WTC11 (cell line): Measurements from ENCODE around the gene DBNL. TPM values are rescaled to one million over a fixed set of nuclear protein-coding genes. Genes with fewer than 3 reads are reported as not detected.
A peak's percentile ranks its signal among the peaks of the same experiment; 100 is the strongest.

Experiments
- ATAC-seq: fragments of 200-7000 bp; cut with Tn5 transposase; 2 replicates; pipeline ENCODE4 v1.10.0; 2021; ENCODE audit warnings: mild to moderate bottlenecking, moderate library complexity
- CTCF ChIA-PET: fragments of 300-600 bp; sonication (Branson Sonifier 250); formaldehyde crosslinking; loops from one replicate; lab custom pipeline; 2021; ENCODE audit warnings: antibody characterized with exemption; lab: Charles Lee
- POLR2A ChIA-PET: fragments of 350-600 bp; sonication (Branson Sonifier 250); formaldehyde crosslinking; loops from one replicate; lab custom pipeline; 2021; ENCODE audit warnings: antibody characterized with exemption; lab: Charles Lee
- DNase-seq: peaks from one replicate; pipeline ENCODE4 v3.0.0; 2021; ENCODE audit warnings: low spot score
- H3K27ac Mint-ChIP-seq: 2 replicates; pipeline ENCODE4 v1.8.0; 2021; ENCODE audit warnings: mixed read lengths
- H3K27me3 Mint-ChIP-seq: 2 replicates; pipeline ENCODE4 v1.8.0; 2021; ENCODE audit warnings: low read depth, mild to moderate bottlenecking, moderate library complexity, mixed read lengths
- H3K36me3 Mint-ChIP-seq: 2 replicates; pipeline ENCODE4 v1.8.0; 2021; ENCODE audit warnings: mixed read lengths
- H3K4me1 Mint-ChIP-seq: 2 replicates; pipeline ENCODE4 v1.8.0; 2022; ENCODE audit warnings: mixed read lengths
- H3K4me3 Mint-ChIP-seq: 2 replicates; pipeline ENCODE4 v1.8.0; 2021; ENCODE audit warnings: mild to moderate bottlenecking, moderate library complexity, mixed read lengths
- H3K9me3 Mint-ChIP-seq: 2 replicates; pipeline ENCODE4 v1.8.0; 2021; ENCODE audit warnings: mixed read lengths
- ATF2 ChIP-seq: sonication (generic); formaldehyde crosslinking; IDR thresholded peaks from 2 replicates; pipeline ENCODE4 v1.8.1; 2022; ENCODE audit warnings: low read depth, missing genetic modification reagents, borderline replicate concordance
- ATF6 ChIP-seq: sonication (generic); formaldehyde crosslinking; IDR thresholded peaks from 2 replicates; pipeline ENCODE4 v1.8.1; 2023; ENCODE audit warnings: mild to moderate bottlenecking, missing genetic modification reagents
- CREM ChIP-seq: sonication (generic); formaldehyde crosslinking; IDR thresholded peaks from 2 replicates; pipeline ENCODE4 v1.8.1; 2022; ENCODE audit warnings: mild to moderate bottlenecking, missing genetic modification reagents, moderate library complexity
- E2F1 ChIP-seq: sonication (generic); formaldehyde crosslinking; IDR thresholded peaks from 2 replicates; pipeline ENCODE4 v1.8.0; 2022; ENCODE audit warnings: mild to moderate bottlenecking, missing genetic modification reagents
- EMX1 ChIP-seq: fragments of 250-450 bp; sonication (Bioruptor Pico); IDR thresholded peaks from 2 replicates; pipeline ENCODE4 v1.8.0; 2021; ENCODE audit warnings: mild to moderate bottlenecking
- ESRRA ChIP-seq: sonication (generic); formaldehyde crosslinking; IDR thresholded peaks from 2 replicates; pipeline ENCODE4 v1.8.1; 2022; ENCODE audit warnings: mild to moderate bottlenecking, missing genetic modification reagents, borderline replicate concordance
- ETV6 ChIP-seq: sonication (generic); formaldehyde crosslinking; IDR thresholded peaks from 2 replicates; pipeline ENCODE4 v1.8.1; 2022; ENCODE audit warnings: mild to moderate bottlenecking, missing genetic modification reagents
- FOXP1 ChIP-seq: sonication (generic); formaldehyde crosslinking; IDR thresholded peaks from 2 replicates; pipeline ENCODE4 v1.8.0; 2022; ENCODE audit warnings: missing genetic modification reagents, mild to moderate bottlenecking, moderate library complexity, borderline replicate concordance
- FOXP4 ChIP-seq: sonication (generic); formaldehyde crosslinking; IDR thresholded peaks from 2 replicates; pipeline ENCODE4 v1.8.0; 2022; ENCODE audit warnings: mild to moderate bottlenecking, missing genetic modification reagents
- GABPB1 ChIP-seq: sonication (generic); formaldehyde crosslinking; IDR thresholded peaks from 2 replicates; pipeline ENCODE4 v1.8.1; 2023; ENCODE audit warnings: mild to moderate bottlenecking, missing genetic modification reagents
- GRHL2 ChIP-seq: fragments of 250-450 bp; sonication (Bioruptor Pico); IDR thresholded peaks from 2 replicates; pipeline ENCODE4 v1.8.0; 2022; ENCODE audit warnings: mild to moderate bottlenecking, moderate library complexity; ENCODE audit not compliant: insufficient replicate concordance, severe bottlenecking
- GTF2I ChIP-seq: fragments of 250-450 bp; sonication (Bioruptor Pico); conservative IDR thresholded peaks from 2 replicates; pipeline ENCODE4 v1.4.0; 2021; ENCODE audit warnings: mild to moderate bottlenecking
- HMGXB4 ChIP-seq: sonication (generic); formaldehyde crosslinking; IDR thresholded peaks from 2 replicates; pipeline ENCODE4 v1.8.1; 2023; ENCODE audit warnings: mild to moderate bottlenecking, moderate library complexity, missing genetic modification reagents
- IRF1 ChIP-seq: sonication (generic); formaldehyde crosslinking; IDR thresholded peaks from 2 replicates; pipeline ENCODE4 v1.8.0; 2023; ENCODE audit warnings: missing genetic modification reagents
- IRF2 ChIP-seq: sonication (generic); formaldehyde crosslinking; IDR thresholded peaks from 2 replicates; pipeline ENCODE4 v1.8.0; 2022; ENCODE audit warnings: low read depth, missing genetic modification reagents, borderline replicate concordance
- MXD4 ChIP-seq: fragments of 250-450 bp; sonication (Bioruptor Pico); IDR thresholded peaks from 2 replicates; pipeline ENCODE4 v1.8.0; 2021; ENCODE audit warnings: mild to moderate bottlenecking, moderate library complexity, borderline replicate concordance
- ZBTB21 ChIP-seq: sonication (generic); formaldehyde crosslinking; IDR thresholded peaks from 2 replicates; pipeline ENCODE4 v1.8.1; 2023; ENCODE audit warnings: mild to moderate bottlenecking, missing genetic modification reagents, borderline replicate concordance
- ZNF396 ChIP-seq: fragments of 250-450 bp; sonication (Bioruptor Pico); IDR thresholded peaks from 2 replicates; pipeline ENCODE4 v1.8.0; 2021; ENCODE audit warnings: mild to moderate bottlenecking, moderate library complexity, borderline replicate concordance
- ZNF423 ChIP-seq: fragments of 250-450 bp; sonication (Bioruptor Pico); IDR thresholded peaks from 2 replicates; pipeline ENCODE4 v2.1.2; 2022; ENCODE audit warnings: mild to moderate bottlenecking, moderate library complexity
- ZNF532 ChIP-seq: fragments of 250-450 bp; sonication (Bioruptor Pico); IDR thresholded peaks from 2 replicates; pipeline ENCODE4 v1.9.0; 2021; ENCODE audit warnings: mild to moderate bottlenecking, borderline replicate concordance
- total RNA-seq: library from RNA; stranded (reverse); gene quantifications from 3 replicates; pipeline ENCODE4 v1.2.3, GENCODE V29; 2021

Gene DBNL
- total RNA-seq, 1 experiment from 2014 or later: 36.1 TPM

- no peaks in the 10 kb centered on the region for H3K9me3 Mint-ChIP-seq
- POLR2A ChIA-PET: interaction anchor here (1.1 kb wide), 1 partner anchor 24 kb away, joined by 3 read pairs; no protein-coding TSS in a partner anchor
- H3K4me1 Mint-ChIP-seq: 0 out of 2 replicates have a peak, but pooled peaks cover 6% of the 10 kb centered on the region
- DNase-seq: no peak
- peak; percentile 50 for ATAC-seq
- H3K4me3 Mint-ChIP-seq: no peak overlapping the region
- no peaks in the 10 kb centered on the region for H3K36me3 Mint-ChIP-seq
- peaks cover 17% of the 10 kb centered on the region for H3K27me3 Mint-ChIP-seq
- H3K27ac Mint-ChIP-seq: no peak overlapping the region
- CTCF ChIA-PET: no interaction called here
- TF ChIP-seq IRF1 (CRISPR knock-in tag): no peak
- TF ChIP-seq GRHL2 (CRISPR knock-in tag): no peak
- no peak for TF ChIP-seq ETV6
- no peak for TF ChIP-seq ATF6 (CRISPR knock-in tag)
- no peak for TF ChIP-seq ZNF532
- no peak for TF ChIP-seq ZNF396 (CRISPR knock-in tag)
- TF ChIP-seq GTF2I (CRISPR knock-in tag): no peak
- TF ChIP-seq CREM (CRISPR knock-in tag): no peak
- TF ChIP-seq, all 79 proteins: peak for 0
These were observed 43.7 kb downstream of the DBNL start for GRCh38 chr7:44087911-44088838.

- H3K4me3 Mint-ChIP-seq: no peak overlapping the region
- DNase-seq (no peak), ATAC-seq (peak; percentile 55)
- POLR2A ChIA-PET: no interaction called here
- no peaks in the 10 kb centered on the region for H3K4me1 Mint-ChIP-seq
- H3K27ac Mint-ChIP-seq: no peak overlapping the region
- CTCF ChIA-PET: no interaction called here
- H3K27me3 Mint-ChIP-seq: peaks cover 6% of the 10 kb centered on the region; the same call in 1 of the 2 replicates
- no peaks in the 10 kb centered on the region for H3K9me3 Mint-ChIP-seq
- H3K36me3 Mint-ChIP-seq: no peaks in the 10 kb centered on the region
- TF ChIP-seq EMX1 (CRISPR knock-in tag) (no peak), IRF2 (no peak), ATF2 (CRISPR knock-in tag) (no peak), E2F1 (no peak), ZBTB21 (CRISPR knock-in tag) (no peak), FOXP4 (no peak), HMGXB4 (CRISPR knock-in tag) (no peak), GABPB1 (CRISPR knock-in tag) (no peak), ZNF423 (CRISPR knock-in tag) (no peak), FOXP1 (CRISPR knock-in tag) (no peak), MXD4 (no peak), ESRRA (no peak)
These were observed 48.7 kb downstream of the DBNL start for GRCh38 chr7:44093102-44093641.
